Ovary (tissue), 3 donors: Measurements from ENCODE around the gene JARID2.

Experiments
- CTCF ChIP-seq, 3 donors: fragments of 450-650 bp in 2 of 3; fragments of 200-600 bp in 1 of 3; IDR thresholded peaks; one replicate each; pipeline versions ENCODE4 v1.5.1 to v1.8.0; 2016 to 2022; ENCODE audit warnings: antibody characterized with exemption in 3 of 3, mild to moderate bottlenecking in 1 of 3
- EP300 ChIP-seq: sonication (generic); formaldehyde crosslinking; IDR thresholded peaks from one replicate; pipeline ENCODE4 v1.6.1; 2017; ENCODE audit warnings: antibody characterized with exemption
- POLR2A ChIP-seq: fragments of 450-650 bp; IDR thresholded peaks from one replicate; pipeline ENCODE4 v1.6.1; 2017; ENCODE audit warnings: antibody characterized with exemption, mild to moderate bottlenecking, moderate library complexity
- donor health status: DM: no; HTN: no; CAD: no.

GRCh38 chr6:15441981-15442380 is 196.1 kb downstream of the JARID2 start:
- TF ChIP-seq CTCF (IDR thresholded peaks at IDR 0.05) (no peak), EP300 (no peak), POLR2A (no peak)
